ENCODE results near the gene ABCG8.
A peak's percentile ranks its signal among the peaks of the same experiment; 100 is the strongest.

ABCG8 gene

GRCh38 chr2:43838560-43839267 lies at the start of gene ABCG8, which contains the start of gene ABCG5:
Gene ABCG8 (plus strand): TSS chr2:43838971. CDS start chr2:43839054, 83 bp downstream.
Gene ABCG5 (minus strand): TSS chr2:43838839. CDS start chr2:43838679, 160 bp downstream.
- DNase-seq: no peak

GRCh38 chr2:43790147-43790546 lies 48.6 kb upstream of the ABCG8 start:
- DNase-seq: no peak

DNA sequence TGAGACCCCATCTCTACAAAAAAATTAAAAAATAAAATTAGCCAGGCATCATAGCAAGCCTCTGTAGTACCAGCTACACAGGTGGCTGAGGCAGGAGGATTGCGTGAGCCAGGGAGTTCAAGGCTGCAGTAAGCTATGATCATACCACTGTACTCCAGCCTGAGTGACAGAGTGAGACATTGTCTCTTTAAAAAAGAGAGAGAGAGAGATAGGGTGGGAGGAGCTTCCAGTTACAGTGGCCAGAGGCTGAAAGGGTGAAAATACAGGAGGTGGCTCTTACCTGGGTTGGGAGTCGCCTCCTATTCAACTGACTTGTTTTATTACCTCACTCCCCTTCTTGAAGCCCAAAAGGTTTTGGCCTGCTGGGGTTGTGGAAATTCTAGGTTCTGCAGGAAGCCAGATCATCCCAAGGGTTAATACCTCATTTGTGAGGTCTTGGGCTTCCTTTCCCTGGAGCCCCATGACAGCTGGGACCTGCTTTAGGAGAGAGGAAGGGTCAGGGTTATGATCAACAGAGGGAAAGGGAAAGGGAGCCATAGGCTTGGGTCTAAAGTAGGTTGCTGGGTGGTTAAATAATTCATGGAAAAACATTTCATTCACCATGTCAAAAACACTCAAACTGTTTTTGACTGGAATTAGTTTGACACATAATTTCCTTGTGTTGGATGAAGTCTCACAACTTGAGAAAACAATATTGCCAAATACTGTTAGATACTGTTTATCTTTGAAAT lies 47.6 kb upstream of the ABCG8 start:
- no peak for DNase-seq

- no peak for DNase-seq
Observed at GRCh38 chr2:43792653-43793052, 46.1 kb upstream of the ABCG8 start.

DNA sequence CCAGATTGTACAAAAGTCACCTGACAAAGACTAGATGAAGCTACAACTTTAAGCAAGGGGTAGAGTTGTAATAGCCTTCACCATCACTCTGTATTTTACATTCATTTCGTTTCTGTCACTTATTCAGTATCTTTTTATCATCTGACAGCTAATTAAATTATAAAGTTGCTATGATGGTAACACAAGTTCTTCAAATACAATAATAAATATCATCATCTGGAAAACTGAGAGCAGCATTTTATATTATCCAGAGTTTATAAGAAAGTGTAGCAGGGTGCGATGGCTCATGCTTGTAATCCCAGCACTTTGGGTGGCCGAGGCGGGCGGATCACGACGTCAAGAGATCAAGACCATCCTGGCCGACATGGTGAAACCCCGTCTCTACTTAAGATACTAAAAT lies 43.8 kb upstream of the ABCG8 start:
- no peak for DNase-seq

DNA sequence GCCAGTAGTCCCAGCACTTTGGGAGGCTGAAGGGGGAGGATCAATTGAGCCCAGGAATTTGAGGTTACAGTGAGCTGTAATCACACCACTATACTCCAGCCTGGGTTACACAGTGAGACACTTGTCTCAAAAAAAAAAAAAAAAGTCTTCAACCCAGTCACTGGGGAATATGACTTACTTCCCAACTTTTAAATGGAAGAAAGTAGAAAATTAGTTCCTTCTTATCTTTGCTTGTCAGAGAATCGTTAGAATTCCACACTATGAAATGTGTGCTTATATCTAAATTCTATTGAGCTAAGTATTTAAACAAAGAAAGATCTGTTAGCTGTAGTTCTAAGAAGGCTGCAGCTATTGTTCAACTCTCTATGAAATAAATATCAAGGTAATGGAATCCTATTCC lies 42.6 kb upstream of the ABCG8 start:
- DNase-seq: no peak

- peak; percentile 15 to 19 for DNase-seq
Observed at GRCh38 chr2:43798300-43798699, 40.5 kb upstream of the ABCG8 start.

DNA sequence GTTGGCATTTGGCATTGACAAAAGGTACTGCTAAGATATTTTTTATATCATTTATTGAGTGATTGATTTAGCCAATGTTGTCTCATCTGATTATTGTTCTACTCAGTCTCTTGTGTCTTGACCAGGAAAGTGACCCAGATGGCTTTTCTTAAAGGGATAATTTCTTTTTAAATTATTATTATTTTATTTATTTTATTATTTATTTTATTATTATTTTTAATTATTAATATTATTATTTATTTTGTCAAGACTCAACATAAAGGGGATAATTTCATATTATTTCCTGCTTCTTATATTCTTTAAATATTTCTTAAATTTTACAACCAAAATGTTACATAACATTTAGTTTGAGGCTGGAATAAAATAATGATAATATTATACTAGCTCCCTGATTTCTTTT lies 37.9 kb upstream of the ABCG8 start:
- no peak for DNase-seq

GRCh38 chr2:43802135-43802534 lies 36.6 kb upstream of the ABCG8 start:
- no peak for DNase-seq

DNA sequence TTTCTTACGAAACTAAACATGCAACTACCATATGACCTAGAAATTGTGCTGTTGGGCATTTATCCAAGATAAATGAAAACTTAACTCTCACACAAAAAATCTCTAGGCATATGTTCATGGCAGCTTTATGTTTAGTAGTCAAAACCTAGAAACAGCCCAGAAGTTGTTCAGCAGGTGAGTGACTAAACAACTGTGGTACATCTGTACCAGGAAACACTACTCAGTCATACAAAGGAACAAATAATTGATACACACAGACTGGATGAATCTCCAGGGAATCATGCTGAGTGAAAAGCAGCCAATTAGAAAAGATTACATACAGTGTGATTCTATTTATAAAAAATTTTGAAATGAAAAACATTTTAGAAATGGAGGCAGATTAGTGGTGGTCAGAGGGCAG lies 35.7 kb upstream of the ABCG8 start:
- DNase-seq: no peak

GRCh38 chr2:43806719-43807031 lies 32.1 kb upstream of the ABCG8 start:
- DNase-seq: no peak

- no peak for DNase-seq
Observed at GRCh38 chr2:43810452-43810851, 28.3 kb upstream of the ABCG8 start.

- DNase-seq: no peak
Observed at GRCh38 chr2:43810888-43811287, 27.9 kb upstream of the ABCG8 start.

GRCh38 chr2:43812006-43812405 lies 26.8 kb upstream of the ABCG8 start:
- no peak for DNase-seq

DNA sequence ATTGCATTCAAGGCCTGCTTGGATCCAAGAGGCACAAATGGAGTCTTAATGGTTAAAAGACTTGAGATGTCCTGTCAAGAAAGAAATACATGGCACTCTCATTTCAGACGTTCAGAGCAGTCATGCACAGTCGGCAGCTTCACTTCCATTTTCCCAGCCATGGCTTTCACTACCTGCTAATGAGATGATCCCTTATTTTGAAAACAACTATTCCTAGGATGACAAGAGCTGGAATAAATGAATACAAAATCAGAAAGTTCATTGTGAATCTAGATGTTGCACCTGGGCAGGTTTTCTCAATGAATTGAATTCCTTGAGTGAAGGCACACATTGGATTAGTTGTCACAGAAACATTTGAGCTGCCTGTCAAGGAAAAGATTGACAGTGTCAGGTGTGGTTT lies 25.8 kb upstream of the ABCG8 start:
- DNase-seq: no peak

DNA sequence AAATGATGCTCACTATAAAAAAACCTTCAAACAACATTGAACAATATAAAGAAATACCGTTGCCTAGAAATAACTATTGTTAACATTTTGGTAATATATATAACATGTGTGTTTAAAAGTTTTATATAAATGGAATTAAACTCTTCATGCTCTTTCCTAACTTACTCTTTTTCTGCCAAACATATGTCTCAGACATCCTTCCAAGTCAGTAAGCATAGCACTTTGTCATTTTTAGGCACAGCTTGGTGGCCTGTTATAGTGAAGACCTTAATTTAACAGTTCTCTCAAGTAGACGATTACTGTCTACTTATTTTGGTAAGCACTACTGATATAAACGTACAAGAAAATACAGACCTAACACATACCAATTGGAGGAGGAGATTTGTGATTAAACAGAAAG lies 24.1 kb upstream of the ABCG8 start:
- no peak for DNase-seq

GRCh38 chr2:43818761-43819160 lies 20.0 kb upstream of the ABCG8 start:
- peak; percentile 33 to 58 for DNase-seq

DNA sequence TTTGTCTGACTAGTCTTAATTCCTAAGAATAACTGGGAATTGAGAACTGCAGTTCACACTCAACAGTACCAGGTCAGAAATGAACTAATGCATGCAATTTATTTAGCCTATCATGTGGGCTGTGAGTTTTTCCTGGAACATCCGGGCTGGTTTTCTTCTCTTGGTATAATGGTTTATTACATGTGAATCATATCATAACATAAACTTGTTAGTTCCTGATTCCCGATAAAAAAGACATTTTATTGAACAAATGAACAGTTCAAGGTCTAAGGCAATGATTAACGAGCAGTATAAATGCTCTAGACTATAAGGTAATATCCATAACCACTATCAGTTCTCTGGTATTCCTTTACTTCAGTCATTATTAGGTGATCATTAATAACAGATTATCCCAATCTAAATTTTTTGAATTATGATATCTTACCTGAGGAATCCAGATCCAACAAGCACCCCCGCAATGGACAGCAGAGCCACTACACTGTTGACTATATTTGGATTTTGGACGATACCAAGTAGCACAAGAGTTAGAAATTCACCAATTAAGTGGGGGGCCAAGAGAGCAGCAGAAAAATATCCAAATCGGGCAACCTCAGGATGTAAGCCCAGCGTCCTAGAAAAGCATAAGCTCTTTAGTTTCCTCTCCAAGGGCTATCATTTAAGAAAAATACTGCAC lies 19.1 kb upstream of the ABCG8 start:
- no peak for DNase-seq

GRCh38 chr2:43822839-43823238 lies 15.9 kb upstream of the ABCG8 start:
- DNase-seq: no peak

- DNase-seq: no peak
Observed at GRCh38 chr2:43823751-43824150, 15.0 kb upstream of the ABCG8 start.

DNA sequence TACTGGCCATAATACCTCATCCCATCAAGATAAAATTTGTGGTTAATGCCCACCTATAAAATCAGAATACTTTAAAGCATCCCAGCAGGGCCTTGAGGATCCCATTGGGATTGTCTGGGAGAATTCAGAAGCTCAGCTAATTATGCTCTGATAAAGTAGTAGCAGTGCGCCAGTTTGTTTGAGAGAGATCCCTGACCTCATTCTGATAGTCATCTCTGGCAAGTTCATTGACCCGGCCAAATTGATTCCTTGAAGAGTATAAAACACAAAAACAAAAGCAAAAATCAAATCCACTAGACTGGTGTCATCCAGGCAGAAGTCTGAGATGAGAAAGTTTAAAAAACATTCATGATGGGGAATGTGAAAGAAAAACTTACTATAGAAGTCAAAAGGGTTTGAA lies 14.3 kb upstream of the ABCG8 start:
- no peak for DNase-seq

- no peak for DNase-seq
Observed at GRCh38 chr2:43824951-43825493, 13.7 kb upstream of the ABCG8 start.

DNA sequence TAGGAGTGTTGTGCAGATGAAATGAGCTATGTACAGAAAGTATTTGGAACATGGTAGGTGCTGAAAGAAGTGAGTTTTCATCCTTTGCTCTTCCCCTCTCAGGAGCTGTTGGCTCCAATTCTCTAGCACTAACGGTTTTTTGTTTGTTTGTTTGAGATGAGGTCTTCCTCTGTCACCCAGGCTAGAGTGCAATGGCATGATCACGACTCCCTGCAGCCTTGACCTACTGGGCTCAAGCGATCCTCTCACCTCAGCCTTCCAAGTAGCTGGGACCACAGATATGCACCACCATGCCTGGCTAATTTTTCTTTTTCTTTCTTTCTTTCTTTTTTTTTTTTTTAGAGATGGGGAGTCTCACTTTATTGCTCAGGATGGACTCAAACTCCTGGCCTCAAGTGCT lies 12.9 kb upstream of the ABCG8 start:
- DNase-seq: no peak
